Epithelial cell of prostate (primary cell): ENCODE data around the gene CENPH.
"Not testable (repeated sequence)": the region's sequence is repeated elsewhere in the genome, so short reads cannot be mapped to it uniquely, and the experiment has no call there.

Source experiments
- DNase-seq: peaks from one replicate; pipeline ENCODE4 v3.0.0-alpha.2; 2011; ENCODE audit warnings: low read depth, low spot score
- H3K27ac ChIP-seq: fragments of 450-650 bp; 2 replicates; pipeline ENCODE4 v1.5.1; 2017; ENCODE audit warnings: mild to moderate bottlenecking

Gene CENPH

GRCh38 chr5:69206528-69207190, 17.3 kb downstream of the CENPH start:
- H3K27ac ChIP-seq = no peak overlapping the region
- no peak for DNase-seq

DNA sequence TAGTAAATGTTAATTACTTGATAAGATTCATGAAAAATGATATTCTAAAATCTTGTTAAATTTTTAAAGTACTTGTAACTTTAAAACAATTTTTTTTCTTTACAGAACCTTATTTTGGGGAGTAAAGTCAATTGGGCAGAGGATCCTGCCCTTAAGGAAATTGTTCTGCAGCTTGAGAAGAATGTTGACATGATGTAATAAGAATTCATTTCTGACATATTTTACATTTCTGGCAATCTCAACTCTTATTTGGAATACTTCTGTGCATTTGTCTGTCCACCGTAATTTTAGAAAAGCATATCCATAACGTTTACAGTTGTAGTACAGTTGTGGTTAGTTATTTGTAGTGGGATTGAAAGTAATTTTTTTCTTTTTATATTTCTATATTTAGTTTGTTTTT, 20.2 kb downstream of the CENPH start:
- H3K27ac ChIP-seq = no peak overlapping the region
- no peak for DNase-seq

DNA sequence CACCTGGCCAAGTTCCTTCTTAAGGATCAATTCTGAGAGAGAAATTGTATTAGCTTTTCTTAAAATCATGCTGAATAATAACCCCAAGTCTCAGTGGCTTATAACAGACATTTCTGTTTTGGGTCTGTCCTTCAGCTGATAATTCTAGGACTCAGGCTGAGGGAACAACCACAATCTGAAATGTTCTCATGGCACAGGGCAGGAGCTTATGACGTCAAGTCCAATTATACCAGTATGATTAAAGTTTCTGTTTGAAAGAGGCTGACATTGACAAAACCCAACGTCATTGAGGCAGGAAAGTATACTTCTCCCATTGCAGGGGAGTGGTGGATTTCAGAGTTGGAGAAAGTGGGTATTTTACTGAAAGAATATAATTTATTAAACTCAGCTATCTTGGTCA, 21.8 kb downstream of the CENPH start:
- no peak for DNase-seq
- no peak overlapping the region for H3K27ac ChIP-seq

- DNase-seq = no peak
- no peak overlapping the region for H3K27ac ChIP-seq
These were observed 22.6 kb downstream of the CENPH start for GRCh38 chr5:69212022-69212421.

DNA sequence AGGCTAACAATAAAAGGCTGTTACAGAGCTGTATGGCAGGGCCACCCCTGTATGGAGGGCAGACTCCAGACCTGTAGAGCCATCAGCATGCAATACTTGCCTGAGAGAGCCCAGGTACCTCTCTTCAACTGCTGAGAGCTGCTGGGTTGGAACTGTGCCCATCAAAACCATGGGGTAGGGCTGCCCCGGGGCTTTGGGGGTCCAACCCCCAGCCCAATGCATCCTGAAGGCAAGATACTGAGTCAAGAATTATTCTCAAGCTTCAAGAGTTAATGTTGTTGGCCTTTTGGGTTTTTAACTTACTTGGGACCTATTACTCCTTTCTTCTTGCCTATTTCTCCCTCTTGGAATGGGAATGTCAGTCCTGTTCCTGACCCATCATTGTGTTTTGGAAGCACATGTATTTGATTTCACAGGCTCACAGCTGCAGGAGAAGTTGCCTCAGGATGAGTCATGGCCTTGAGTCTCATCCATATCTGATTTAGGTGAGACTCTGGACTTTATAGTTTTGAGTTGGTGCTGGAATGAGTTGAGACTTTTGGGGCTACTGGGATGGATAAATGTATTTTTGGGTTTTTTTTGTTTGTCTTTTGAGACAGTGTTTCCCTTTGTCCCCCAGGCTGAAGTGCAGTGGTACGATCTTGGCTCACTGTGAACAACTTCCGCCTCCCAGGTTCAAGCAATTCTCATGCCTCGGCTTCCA, 24.3 kb downstream of the CENPH start:
- DNase-seq = no peak
- H3K27ac ChIP-seq = no peak overlapping the region

- no peak overlapping the region for H3K27ac ChIP-seq
These were observed 27.7 kb downstream of the CENPH start for GRCh38 chr5:69217151-69217511.

GRCh38 chr5:69217548-69218526, 28.5 kb downstream of the CENPH start:
- DNase-seq = peak; percentile 50
- H3K27ac ChIP-seq = peak overlapping the region; percentile 67

More at GRCh38 chr5:69217151-69217511, 27.7 kb downstream of the CENPH start:
- DNase-seq = no peak

- DNase-seq = no peak
- H3K27ac ChIP-seq = no peak overlapping the region
These were observed 30.6 kb downstream of the CENPH start for GRCh38 chr5:69219939-69220338.

- not testable (repeated sequence) for DNase-seq, H3K27ac ChIP-seq
These were observed 31.0 kb downstream of the CENPH start for GRCh38 chr5:69220371-69220770.

GRCh38 chr5:69220833-69221232, 31.4 kb downstream of the CENPH start:
- not testable (repeated sequence) for H3K27ac ChIP-seq, DNase-seq

- no peak overlapping the region for H3K27ac ChIP-seq
- DNase-seq = no peak
These were observed 35.1 kb downstream of the CENPH start for GRCh38 chr5:69224520-69224919.

DNA sequence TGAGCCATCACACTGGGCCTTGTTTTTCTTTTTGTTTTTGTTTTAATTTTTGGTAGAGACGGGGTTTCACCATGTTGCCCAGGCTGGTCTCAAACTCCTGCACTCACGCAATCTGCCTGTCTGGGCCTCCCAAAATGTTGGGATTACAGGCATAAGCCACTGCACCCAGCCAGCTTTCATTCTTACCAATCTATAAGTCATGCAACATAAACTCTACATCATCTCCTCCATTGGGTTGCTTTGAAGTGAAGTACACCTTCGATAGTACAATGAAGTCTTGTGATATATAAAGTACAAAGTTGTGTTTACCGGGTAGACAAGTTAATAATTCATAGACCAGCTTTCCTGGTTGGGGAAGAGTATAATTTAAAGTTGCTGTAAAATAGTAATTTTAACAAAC, 36.5 kb downstream of the CENPH start:
- no peak overlapping the region for H3K27ac ChIP-seq
- DNase-seq = no peak

DNA sequence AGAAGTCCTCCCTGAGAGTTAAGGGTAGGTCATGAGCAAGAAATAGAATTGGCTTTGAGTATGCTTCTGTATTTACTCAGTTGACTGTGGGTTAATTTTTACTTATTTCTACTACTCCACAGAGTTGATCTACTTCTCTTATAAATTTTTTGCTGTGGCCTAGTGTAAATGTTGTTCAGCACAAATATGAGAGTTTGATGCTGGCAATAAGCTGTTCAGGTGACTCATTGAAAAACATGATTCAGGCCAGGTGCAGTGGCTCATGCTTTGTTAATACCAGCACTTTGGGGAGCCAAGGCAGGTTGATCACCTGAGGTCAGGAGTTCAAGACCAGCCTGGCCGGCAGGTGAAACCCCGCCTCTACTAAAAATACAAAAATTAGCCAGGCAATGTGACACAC, 40.8 kb downstream of the CENPH start:
- peak overlapping the region; percentile 51 for H3K27ac ChIP-seq
- no peak for DNase-seq

- H3K27ac ChIP-seq = peak overlapping the region; percentile 51
- DNase-seq = no peak
These were observed 41.9 kb downstream of the CENPH start for GRCh38 chr5:69231281-69231680.

GRCh38 chr5:69231851-69232250, 42.5 kb downstream of the CENPH start:
- peak; percentile 73 for DNase-seq

GRCh38 chr5:69234457-69235268, 45.3 kb downstream of the CENPH start, which contains the start of gene CDK7:
TSS of gene CDK7 (plus strand) at chr5:69234886. CDS start at chr5:69234976, 90 bp downstream.
- DNase-seq = peak; percentile 59
- H3K27ac ChIP-seq = peak within 1 kb of the TSS; percentile 81

More at GRCh38 chr5:69231851-69232250, 42.5 kb downstream of the CENPH start:
- H3K27ac ChIP-seq = peak overlapping the region; percentile 51

- DNase-seq = not testable (repeated sequence)
- peak overlapping the region; percentile 81 for H3K27ac ChIP-seq
These were observed 47.4 kb downstream of the CENPH start for GRCh38 chr5:69236733-69237132.

- DNase-seq = no peak
- peak overlapping the region; percentile 81 for H3K27ac ChIP-seq
These were observed 48.5 kb downstream of the CENPH start for GRCh38 chr5:69237877-69238276.

DNA sequence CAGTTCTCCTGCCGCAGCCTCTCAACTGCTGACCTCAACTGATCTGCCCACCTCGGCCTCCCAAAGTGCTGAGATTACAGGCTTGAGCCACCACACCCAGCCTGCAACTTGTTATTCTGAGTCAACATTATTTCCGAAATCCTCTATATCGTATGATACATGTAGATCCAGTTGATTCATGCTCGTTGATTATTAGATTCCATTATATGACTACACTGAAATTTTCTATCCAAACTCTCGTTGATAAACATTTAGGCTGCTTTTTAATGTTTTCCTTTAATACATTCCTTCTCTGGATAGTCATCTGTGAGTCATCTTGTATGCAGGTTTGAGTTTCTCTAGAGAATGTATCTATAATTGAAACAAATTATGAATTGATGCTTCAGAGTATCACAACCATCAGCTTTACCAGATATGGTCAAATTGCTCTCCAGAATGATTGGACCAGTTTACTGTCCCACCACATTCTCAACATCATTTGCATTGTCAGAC, 49.4 kb downstream of the CENPH start:
- H3K27ac ChIP-seq = peak overlapping the region; percentile 81
- DNase-seq = peak; percentile 41
